HepG2 (cell line): ENCODE data around the gene SSBP2.

ENCODE experiments used
- CTCF ChIP-seq: sonication (generic); formaldehyde crosslinking; IDR thresholded peaks from 2 replicates; pipeline ENCODE4 v1.5.0; 2020; ENCODE audit warnings: mild to moderate bottlenecking, missing genetic modification reagents, moderate library complexity
- FOSL2 ChIP-seq: sonication (generic); formaldehyde crosslinking; IDR thresholded peaks from 2 replicates; pipeline ENCODE4 v1.4.0; 2020; ENCODE audit warnings: missing genetic modification reagents
- HMGXB3 ChIP-seq: sonication (generic); formaldehyde crosslinking; IDR thresholded peaks from 2 replicates; pipeline ENCODE4 v1.4.0; 2020; ENCODE audit warnings: missing genetic modification reagents, borderline replicate concordance
- SAFB2 ChIP-seq: sonication (generic); formaldehyde crosslinking; IDR thresholded peaks from 2 replicates; pipeline ENCODE4 v1.5.1; 2020; ENCODE audit warnings: missing genetic modification reagents, low read depth, mild to moderate bottlenecking, borderline replicate concordance
- TCF12 ChIP-seq, 2 experiments: fragments of 450-650 bp in 1 of 2; sonication (generic) in 1 of 2; formaldehyde crosslinking in 1 of 2; IDR thresholded peaks; 2 replicates each; pipeline versions ENCODE4 v1.6.1 to v1.8.0; 2017 to 2022; ENCODE audit warnings: antibody characterized with exemption in 1 of 2, mild to moderate bottlenecking in 1 of 2, missing genetic modification reagents in 1 of 2, moderate library complexity in 1 of 2
- ZNF274 ChIP-seq: sonication (generic); formaldehyde crosslinking; IDR thresholded peaks from 2 replicates; pipeline ENCODE4 v1.5.1; 2020; ENCODE audit warnings: mild to moderate bottlenecking, missing genetic modification reagents
- ZNF34 ChIP-seq: sonication (generic); formaldehyde crosslinking; IDR thresholded peaks from 2 replicates; pipeline ENCODE4 v1.4.0; 2020; ENCODE audit warnings: mild to moderate bottlenecking, missing genetic modification reagents, borderline replicate concordance
- TF ChIP-seq, protein P1 (sequence below): sonication (generic); formaldehyde crosslinking; IDR thresholded peaks from 2 replicates; pipeline ENCODE4 v1.8.1; 2022; ENCODE audit warnings: mild to moderate bottlenecking, missing genetic modification reagents
- TF ChIP-seq, protein P2 (sequence below): sonication (generic); formaldehyde crosslinking; IDR thresholded peaks from 2 replicates; pipeline ENCODE4 v1.8.0; 2022; ENCODE audit warnings: mild to moderate bottlenecking, missing genetic modification reagents, borderline replicate concordance

DNA sequence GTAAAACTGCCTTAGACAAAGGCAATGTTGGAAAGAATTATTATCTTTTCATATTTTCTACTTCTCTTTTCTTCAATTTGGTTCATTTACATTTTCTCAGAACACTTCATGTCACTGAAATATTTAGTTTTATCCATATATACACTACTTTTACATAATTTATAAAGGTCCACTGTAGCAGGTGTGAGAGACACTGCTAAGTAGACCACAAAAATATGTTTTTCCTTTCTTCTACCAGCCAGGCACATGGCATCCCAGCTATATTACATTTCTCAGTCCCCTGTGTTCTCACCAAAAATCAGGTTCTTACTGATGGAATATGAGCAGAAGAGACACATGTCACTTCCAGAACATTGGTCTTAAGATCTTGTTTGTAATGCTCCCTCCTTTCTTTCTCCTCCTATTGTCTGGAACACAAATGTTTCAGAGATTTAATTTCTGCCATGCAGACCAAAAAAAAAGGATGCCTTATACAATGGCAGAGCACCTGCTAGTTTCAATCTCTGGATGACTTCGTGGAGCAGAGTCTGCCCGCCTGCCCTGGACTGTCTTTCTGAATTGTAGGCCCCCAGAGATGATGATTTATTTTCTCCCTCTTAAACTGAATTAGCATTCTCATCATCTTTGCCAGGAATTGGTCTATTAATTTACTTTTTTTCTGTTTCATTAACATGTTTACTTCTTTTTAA lies 231.5 kb downstream of the SSBP2 start:
- TF ChIP-seq CTCF (CRISPR knock-in tag): no peak
- no peak for TF ChIP-seq ZNF274 (CRISPR knock-in tag)
- TF ChIP-seq, protein P1, sequence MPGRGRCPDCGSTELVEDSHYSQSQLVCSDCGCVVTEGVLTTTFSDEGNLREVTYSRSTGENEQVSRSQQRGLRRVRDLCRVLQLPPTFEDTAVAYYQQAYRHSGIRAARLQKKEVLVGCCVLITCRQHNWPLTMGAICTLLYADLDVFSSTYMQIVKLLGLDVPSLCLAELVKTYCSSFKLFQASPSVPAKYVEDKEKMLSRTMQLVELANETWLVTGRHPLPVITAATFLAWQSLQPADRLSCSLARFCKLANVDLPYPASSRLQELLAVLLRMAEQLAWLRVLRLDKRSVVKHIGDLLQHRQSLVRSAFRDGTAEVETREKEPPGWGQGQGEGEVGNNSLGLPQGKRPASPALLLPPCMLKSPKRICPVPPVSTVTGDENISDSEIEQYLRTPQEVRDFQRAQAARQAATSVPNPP (CRISPR knock-in tag): no peak
- TF ChIP-seq SAFB2: no peak
- no peak for TF ChIP-seq ZNF34 (CRISPR knock-in tag)
- no peak for TF ChIP-seq TCF12 (IDR thresholded peaks at IDR 0.05)
- no peak for TF ChIP-seq TCF12 (CRISPR knock-in tag; IDR thresholded peaks at IDR 0.05)
- no peak for TF ChIP-seq HMGXB3 (CRISPR knock-in tag)
- TF ChIP-seq, protein P2, sequence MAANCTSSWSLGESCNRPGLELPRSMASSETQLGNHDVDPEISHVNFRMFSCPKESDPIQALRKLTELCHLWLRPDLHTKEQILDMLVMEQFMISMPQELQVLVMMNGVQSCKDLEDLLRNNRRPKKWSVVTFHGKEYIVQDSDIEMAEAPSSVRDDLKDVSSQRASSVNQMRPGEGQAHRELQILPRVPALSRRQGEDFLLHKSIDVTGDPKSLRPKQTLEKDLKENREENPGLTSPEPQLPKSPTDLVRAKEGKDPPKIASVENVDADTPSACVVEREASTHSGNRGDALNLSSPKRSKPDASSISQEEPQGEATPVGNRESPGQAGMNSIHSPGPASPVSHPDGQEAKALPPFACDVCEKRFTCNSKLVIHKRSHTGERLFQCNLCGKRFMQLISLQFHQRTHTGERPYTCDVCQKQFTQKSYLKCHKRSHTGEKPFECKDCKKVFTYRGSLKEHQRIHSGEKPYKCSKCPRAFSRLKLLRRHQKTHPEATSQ (CRISPR knock-in tag): no peak
- TF ChIP-seq FOSL2 (CRISPR knock-in tag): no peak
